Measurements from ENCODE around the gene TM4SF4.

The TM4SF4 gene

DNA sequence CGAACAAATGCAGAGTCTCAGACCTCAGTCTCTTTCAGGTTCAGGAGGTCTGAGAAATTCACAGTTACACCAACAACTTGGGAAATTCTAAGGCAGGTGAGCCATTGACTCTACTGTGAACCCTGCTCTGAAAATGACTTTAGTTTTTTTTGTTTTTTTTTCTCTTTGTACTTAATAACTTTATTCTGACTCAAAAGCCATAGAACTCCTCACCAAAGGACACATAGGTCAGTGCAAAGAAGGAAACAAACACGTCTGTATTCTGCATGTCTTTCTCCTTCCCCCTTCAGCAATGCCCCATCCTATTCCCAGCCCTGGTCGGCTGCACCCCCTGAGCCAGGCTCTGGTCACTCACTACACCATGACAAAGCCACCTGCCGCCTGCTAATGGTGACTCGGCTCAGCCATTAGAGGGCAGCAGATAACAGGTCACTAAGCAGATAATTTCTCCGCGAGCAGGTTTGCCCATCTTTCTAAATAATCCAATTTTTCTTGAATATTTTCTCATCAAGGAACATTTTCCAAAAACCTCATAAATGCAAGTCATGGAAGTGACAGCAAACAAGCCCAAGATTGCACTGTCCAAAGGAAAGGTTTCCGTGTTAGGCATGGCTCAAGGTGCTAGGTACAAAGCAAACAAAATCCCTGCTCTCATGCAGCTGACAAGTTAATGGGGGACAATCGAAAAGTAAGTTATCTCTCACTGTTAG, 37.7 kb downstream of the TM4SF4 start:
- TF ChIP-seq CTCF (IDR thresholded peaks at IDR 0.05; ENCODE audit: extremely low read depth, missing control alignments) = peak; percentile 88
- peak; percentile 71 for DNase-seq (ENCODE audit: low spot score)

DNA sequence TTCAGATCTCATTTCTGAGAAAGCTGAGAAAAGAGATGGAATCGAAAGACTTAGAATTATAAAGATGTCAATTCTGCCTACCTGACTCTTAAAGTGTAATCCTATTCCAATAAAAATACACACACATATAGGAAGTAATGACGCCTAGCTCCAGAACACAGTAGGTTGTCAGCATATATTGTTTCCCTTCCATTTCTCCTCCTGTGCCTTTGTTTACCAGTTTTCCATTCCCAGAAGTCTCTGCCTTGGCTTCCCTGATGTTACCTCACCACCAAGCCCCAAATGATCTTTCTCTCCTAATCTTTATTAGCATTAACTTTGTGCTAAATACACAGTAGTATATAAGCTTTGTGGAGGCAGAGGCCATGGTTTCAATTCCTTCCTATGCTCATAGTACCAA, 40.0 kb downstream of the TM4SF4 start:
- no peak for TF ChIP-seq CTCF (IDR thresholded peaks at IDR 0.05; ENCODE audit: extremely low read depth, missing control alignments)
- DNase-seq (ENCODE audit: low spot score) = no peak

GRCh38 chr3:149515249-149515648, 40.8 kb downstream of the TM4SF4 start:
- no peak for DNase-seq (ENCODE audit: low spot score)
- no peak for TF ChIP-seq CTCF (IDR thresholded peaks at IDR 0.05; ENCODE audit: extremely low read depth, missing control alignments)

DNA sequence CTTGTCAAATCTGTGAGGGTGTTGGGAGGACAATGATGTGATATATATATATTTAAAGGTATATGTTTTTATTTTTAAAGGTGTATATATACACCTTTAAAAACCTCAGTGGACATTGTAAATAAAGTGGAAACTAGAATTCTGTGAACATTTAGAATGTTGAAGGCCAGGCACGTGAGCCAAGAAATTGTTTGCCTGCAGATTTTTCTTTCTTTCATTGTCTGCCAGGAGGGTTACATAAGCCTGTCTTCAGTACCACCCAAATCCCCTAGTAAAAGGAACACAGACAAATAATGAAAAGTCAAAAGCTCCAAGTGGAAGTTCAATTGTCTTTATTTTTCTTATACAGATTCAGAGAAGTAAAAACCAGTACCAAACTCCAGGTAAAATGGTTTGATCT, 42.4 kb downstream of the TM4SF4 start:
- TF ChIP-seq CTCF (IDR thresholded peaks at IDR 0.05; ENCODE audit: extremely low read depth, missing control alignments) = no peak
- DNase-seq (ENCODE audit: low spot score) = no peak

- DNase-seq (ENCODE audit: low spot score) = no peak
- no peak for TF ChIP-seq CTCF (IDR thresholded peaks at IDR 0.05; ENCODE audit: extremely low read depth, missing control alignments)
Measured at GRCh38 chr3:149519912-149520311, 45.4 kb downstream of the TM4SF4 start.

GRCh38 chr3:149523512-149524299, 49.2 kb downstream of the TM4SF4 start:
- no peak for DNase-seq (ENCODE audit: low spot score)
- no peak for TF ChIP-seq CTCF (IDR thresholded peaks at IDR 0.05; ENCODE audit: extremely low read depth, missing control alignments)
